K562 (cell line): ENCODE data around the gene C5orf47. TPM values are rescaled to one million over a fixed set of nuclear protein-coding genes. Genes with fewer than 3 reads are reported as not detected.

Experiments
- ATAC-seq: fragments of 200-7000 bp; cut with Tn5 transposase; 3 replicates; pipeline ENCODE4 v1.9.1; 2020; ENCODE audit warnings: moderate library complexity
- BruUV-seq: library from RNA; stranded (reverse); fragments of 400-500 nt; replicated peaks from 2 replicates; lab custom pipeline; 2021; lab: Mats Ljungman, UMichigan
- CTCF ChIA-PET: fragments of 300-600 bp; formaldehyde crosslinking; extraction: SDS; loops from one replicate; lab custom pipeline; 2021; ENCODE audit warnings: low intra/inter-chr PET ratio; lab: Yijun Ruan, JAX
- POLR2A ChIA-PET: fragments of 300-600, 350-650 bp; sonication (Branson Sonifier 250); formaldehyde crosslinking; extraction: SDS; loops from one replicate; lab custom pipeline; 2021; ENCODE audit warnings: antibody characterized with exemption, inconsistent platforms; lab: Yijun Ruan, JAX
- DNase-seq, 4 experiments: peaks; one replicate each; pipeline versions ENCODE4 v3.0.0 to v3.0.0-alpha.2; 2011 to 2018; ENCODE audit warnings: low spot score in 3 of 4, mixed read lengths in 3 of 4; ENCODE audit errors: extremely low read depth in 1 of 4
- FAIRE-seq: peaks from 2 replicates; lab custom pipeline; 2011; peaks lifted over from hg19 to GRCh38; lab: Jason Lieb, UNC
- H2AFZ ChIP-seq: 2 replicates; pipeline ENCODE4 v1.6.0; 2011; ENCODE audit warnings: low read depth, low read length, control low read depth, inconsistent platforms
- H3K27ac ChIP-seq: fragments of 200-600 bp; 3 replicates; pipeline ENCODE4 v1.8.0; 2011; ENCODE audit warnings: low read depth, mild to moderate bottlenecking, control low read depth, inconsistent platforms, low read length, moderate library complexity, mixed read lengths; ENCODE audit errors: extremely low read depth
- H3K27me3 ChIP-seq, 2 experiments: fragments of 300-600 bp in 1 of 2; 2 replicates in 1 of 2; 3 replicates in 1 of 2; pipeline versions ENCODE4 v1.6.0 to v1.8.0; 2011; ENCODE audit warnings: inconsistent platforms in 2 of 2, low read length in 2 of 2, mild to moderate bottlenecking in 1 of 2, mixed read lengths in 1 of 2, moderate library complexity in 1 of 2; ENCODE audit not compliant: control insufficient read depth in 2 of 2, insufficient read depth in 2 of 2
- H3K36me3 ChIP-seq: fragments of 300-600 bp; 3 replicates; pipeline ENCODE4 v1.8.0; 2011; ENCODE audit warnings: mild to moderate bottlenecking, low read length, inconsistent platforms; ENCODE audit not compliant: control insufficient read depth, insufficient read depth
- H3K4me1 ChIP-seq, 2 experiments: fragments of 200-600 bp in 1 of 2; replicated peaks in 1 of 2; 2 replicates in 1 of 2; 3 replicates in 1 of 2; pipeline versions ENCODE4 v1.5.1 to v1.8.0; 2011; ENCODE audit warnings: inconsistent platforms in 2 of 2, low read length in 2 of 2, mild to moderate bottlenecking in 1 of 2, mixed read lengths in 1 of 2, moderate library complexity in 1 of 2; ENCODE audit not compliant: control insufficient read depth in 2 of 2, insufficient read depth in 2 of 2
- H3K4me2 ChIP-seq: 2 replicates; pipeline ENCODE4 v1.6.1; 2011; ENCODE audit warnings: low read length, control low read depth, inconsistent platforms, mixed read lengths; ENCODE audit not compliant: insufficient read depth
- H3K4me3 ChIP-seq: fragments of 200-600 bp; sonication (generic), shearing (Covaris generic); 2 replicates; pipeline ENCODE4 v1.5.1; 2016; ENCODE audit warnings: control low read depth, inconsistent platforms
- H3K79me2 ChIP-seq: fragments of 200-600 bp; 3 replicates; pipeline ENCODE4 v1.8.0; 2011; ENCODE audit warnings: low read length, inconsistent platforms; ENCODE audit not compliant: control insufficient read depth, insufficient read depth
- H3K9ac ChIP-seq, 2 experiments: 2 replicates each; pipeline versions ENCODE4 v1.6.0 to v1.6.1; 2011; ENCODE audit warnings: low read depth in 2 of 2, low read length in 2 of 2, control low read depth in 1 of 2, inconsistent platforms in 1 of 2, mild to moderate bottlenecking in 1 of 2, mixed read lengths in 1 of 2; ENCODE audit not compliant: insufficient read depth in 1 of 2
- H3K9me1 ChIP-seq: one replicate; pipeline ENCODE4 v1.6.0; 2011; ENCODE audit warnings: inconsistent platforms, mild to moderate bottlenecking, low read length, moderate library complexity; ENCODE audit not compliant: control insufficient read depth, insufficient read depth
- H3K9me3 ChIP-seq: replicated peaks from 2 replicates; pipeline ENCODE4 v1.5.1; 2011; ENCODE audit warnings: low read depth, low read length, inconsistent platforms; ENCODE audit not compliant: control insufficient read depth, insufficient read depth
- H4K20me1 ChIP-seq: replicated peaks from 2 replicates; pipeline ENCODE4 v1.6.1; 2011; ENCODE audit warnings: low read length, inconsistent platforms, mixed read lengths; ENCODE audit not compliant: control insufficient read depth, insufficient read depth
- CAMTA2 ChIP-seq: fragments of 250-450 bp; sonication (Bioruptor Pico); conservative IDR thresholded peaks from 2 replicates; pipeline ENCODE4 v1.5.1; 2022
- CBX2 ChIP-seq: fragments of 200-600 bp; sonication (generic); IDR thresholded peaks from one replicate; pipeline ENCODE4 v1.6.1; 2012; ENCODE audit warnings: mild to moderate bottlenecking, low read length, inconsistent platforms; ENCODE audit not compliant: insufficient read depth, poor library complexity, severe bottlenecking
- CREBBP ChIP-seq: IDR thresholded peaks from one replicate; pipeline ENCODE4 v1.6.1; 2012; ENCODE audit warnings: low read depth, mild to moderate bottlenecking, control low read depth, inconsistent platforms, low read length
- ESRRA ChIP-seq: fragments of 450-650 bp; IDR thresholded peaks from 2 replicates; pipeline ENCODE4 v1.6.1; 2014; ENCODE audit warnings: low read depth, mild to moderate bottlenecking, moderate library complexity, borderline replicate concordance
- MAZ ChIP-seq, 2 experiments: fragments of 450-650 bp in 1 of 2; sonication (generic) in 1 of 2; formaldehyde crosslinking; IDR thresholded peaks in 1 of 2; conservative IDR thresholded peaks in 1 of 2; 2 replicates each; pipeline versions ENCODE4 v1.4.0 to v1.5.0; 2020; ENCODE audit warnings: mild to moderate bottlenecking in 1 of 2, missing genetic modification reagents in 1 of 2
- MIER1 ChIP-seq: fragments of 450-650 bp; IDR thresholded peaks from 2 replicates; pipeline ENCODE4 v1.6.1; 2016; ENCODE audit warnings: antibody characterized with exemption, mild to moderate bottlenecking, low read depth
- RB1 ChIP-seq: fragments of 450-650 bp; IDR thresholded peaks from 2 replicates; pipeline ENCODE4 v1.6.1; 2017; ENCODE audit warnings: low read depth, mild to moderate bottlenecking
- SIRT6 ChIP-seq: IDR thresholded peaks from one replicate; pipeline ENCODE4 v1.6.1; 2012; ENCODE audit warnings: low read depth, mild to moderate bottlenecking, control low read depth, inconsistent platforms, low read length, moderate library complexity
- SMARCE1 ChIP-seq: fragments of 450-650 bp; IDR thresholded peaks from 2 replicates; pipeline ENCODE4 v1.7.1; 2016; ENCODE audit warnings: mild to moderate bottlenecking
- STAG1 ChIP-seq: sonication (generic); formaldehyde crosslinking; IDR thresholded peaks from 2 replicates; pipeline ENCODE4 v1.5.0; 2020; ENCODE audit warnings: missing genetic modification reagents, borderline replicate concordance
- THRAP3 ChIP-seq: fragments of 450-650 bp; IDR thresholded peaks from 2 replicates; pipeline ENCODE4 v1.6.1; 2016; ENCODE audit warnings: mild to moderate bottlenecking, inconsistent platforms, borderline replicate concordance
- ZBTB33 ChIP-seq: sonication (generic); formaldehyde crosslinking; IDR thresholded peaks from 2 replicates; pipeline ENCODE4 v1.8.1; 2023; ENCODE audit warnings: mild to moderate bottlenecking, missing genetic modification reagents
- ZBTB34 ChIP-seq: fragments of 250-450 bp; sonication (Bioruptor Pico); IDR thresholded peaks from 2 replicates; pipeline ENCODE4 v1.8.0; 2021; ENCODE audit warnings: mild to moderate bottlenecking, moderate library complexity
- WGBS: fragments of 100-300 bp; shearing (Covaris generic); methylation state at CpG from one replicate; pipeline ENCODE4 v1.1.6; 2016; ENCODE audit warnings: low coverage, mixed read lengths; ENCODE audit not compliant: insufficient coverage; ENCODE audit errors: missing lambda C conversion rate; 5-methylcytosine and 5-hydroxymethylcytosine counted together
- in situ Hi-C: fragments of 300-500 bp; cut with MboI; formaldehyde crosslinking; loops from 4 replicates; pipeline ENCODE4 v1.15.0; 2018; ENCODE audit warnings: inconsistent platforms, mixed read lengths
- intact Hi-C: fragments of 100-400 bp; cut with micrococcal nuclease; formaldehyde crosslinking; loops from 2 replicates; pipeline ENCODE4 v1.14.2; 2022
- polyA plus RNA-seq, 8 experiments: library from polyadenylated mRNA; depleted of rRNA in 4 of 8; stranded (reverse) in 5 of 8; unstranded in 3 of 8; fragments of >200 nt; fragmentation: Nextera tagmentation in 2 of 8; fragmentation: Illumina TruSeq in 1 of 8; extraction: Ambion mirVana in 2 of 8; extraction: Trizol in 1 of 8; gene quantifications; 2 replicates each; pipeline versions ENCODE4 v1.2.1 to v1.2.3, GENCODE V29; 2011 to 2014; ENCODE audit warnings: inconsistent platforms in 1 of 8, missing spikeins in 1 of 8
- total RNA-seq, 7 experiments: library from RNA; depleted of rRNA in 6 of 7; stranded (reverse); fragments of >200 nt in 6 of 7; fragmentation: Illumina TruSeq in 2 of 7; extraction: Trizol in 2 of 7; gene quantifications; 2 replicates each; pipeline versions ENCODE4 v1.2.1 to v1.2.3, GENCODE V29; 2011 to 2021; ENCODE audit warnings: low replicate concordance in 1 of 7
- TF ChIP-seq, protein P1 (sequence below): fragments of 250-450 bp; sonication (Bioruptor Pico); IDR thresholded peaks from 2 replicates; pipeline ENCODE4 v1.8.0; 2022; ENCODE audit warnings: moderate library complexity, mild to moderate bottlenecking, inconsistent platforms
- TF ChIP-seq, protein P2 (sequence below): fragments of 200-400 bp; formaldehyde crosslinking; IDR thresholded peaks from 2 replicates; pipeline ENCODE4 v1.6.1; 2017; ENCODE audit warnings: mild to moderate bottlenecking, low read depth, low read length, moderate library complexity

The C5orf47 gene
- total and polyA plus RNA-seq, 9 of the 15 experiments (the other 6 are each of a cell fraction or from before 2014, with no cell fraction given) = 0.08 TPM; not detected in 8

DNA sequence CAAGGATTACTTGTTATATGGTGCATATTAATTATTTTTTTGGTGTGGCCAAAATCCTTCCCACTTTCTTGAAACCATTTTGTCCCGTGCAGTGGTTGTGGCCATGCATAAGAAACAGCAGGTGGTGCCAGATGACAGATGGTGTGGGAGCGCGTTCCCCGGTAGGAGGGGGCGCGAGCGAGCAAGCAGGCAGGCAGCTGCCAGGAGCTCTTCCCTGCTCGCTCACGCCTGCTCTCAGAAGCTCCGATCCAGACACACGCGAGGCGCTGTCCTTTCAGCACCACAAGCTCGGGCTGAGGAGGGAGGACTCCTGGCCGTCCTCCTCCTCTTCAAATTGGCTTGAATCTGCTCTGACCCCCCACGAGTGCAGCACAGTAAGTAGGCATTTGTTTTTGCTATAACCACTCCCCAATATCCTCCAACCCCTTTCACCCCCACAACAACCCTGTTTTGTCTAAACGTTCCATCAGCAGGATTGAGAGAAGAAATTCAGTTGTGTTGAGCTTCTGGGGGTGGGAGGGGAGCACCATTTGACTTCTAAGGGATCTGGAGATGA is 56.6 kb downstream of the C5orf47 start, which contains the start of gene NSG2:
Gene NSG2 (plus strand): TSS at position 237 of the 556 bp plus-strand sequence. CDS start 1,050 bp downstream, outside the sequence.
- H3K27me3 ChIP-seq = no peaks in the 10 kb centered on the region
- POLR2A ChIA-PET = interaction anchor here (0.6 to 0.8 kb wide), 3 partner anchors 22 to 473 kb away, joined by 3 read pairs; no protein-coding TSS in a partner anchor
- no peaks in the 10 kb centered on the region for H3K9me1 ChIP-seq
- intact Hi-C loops = loop anchor here (1.0 kb wide), 1 partner anchor 267 kb away; no protein-coding TSS in a partner anchor
- H3K36me3 ChIP-seq = no peaks in the 10 kb centered on the region
- CTCF ChIA-PET = interaction anchor here (1.1 to 1.8 kb wide), 2 partner anchors 266 to 272 kb away, joined by 3 to 16 read pairs; no protein-coding TSS in a partner anchor
- no peak within 1 kb of the TSS for H3K9ac ChIP-seq
- DNase-seq (peak; percentile 68 to 85 (median 77)), ATAC-seq (peak; percentile 100), FAIRE-seq (peak; percentile 78)
- no peak within 1 kb of the TSS for H3K27ac ChIP-seq
- H3K4me2 ChIP-seq = no peak within 1 kb of the TSS
- H3K4me3 ChIP-seq = no peak within 1 kb of the TSS
- BruUV-seq = no TSS peak
- H3K4me1 ChIP-seq = no peaks in the 10 kb centered on the region
- no peaks in the 10 kb centered on the region for H3K9me3 ChIP-seq
- no peak within 1 kb of the TSS for H2AFZ ChIP-seq
- H4K20me1 ChIP-seq = no peaks in the 10 kb centered on the region; the same call in 1 of the 2 replicates
- in situ Hi-C loops = loop anchor here (10.0 kb wide), 1 partner anchor 269 kb away; no protein-coding TSS in a partner anchor
- 1% methylated on average over 17 of the region's 17 CpGs for WGBS
- H3K79me2 ChIP-seq = no peaks in the 10 kb centered on the region
- TF ChIP-seq, protein P1, sequence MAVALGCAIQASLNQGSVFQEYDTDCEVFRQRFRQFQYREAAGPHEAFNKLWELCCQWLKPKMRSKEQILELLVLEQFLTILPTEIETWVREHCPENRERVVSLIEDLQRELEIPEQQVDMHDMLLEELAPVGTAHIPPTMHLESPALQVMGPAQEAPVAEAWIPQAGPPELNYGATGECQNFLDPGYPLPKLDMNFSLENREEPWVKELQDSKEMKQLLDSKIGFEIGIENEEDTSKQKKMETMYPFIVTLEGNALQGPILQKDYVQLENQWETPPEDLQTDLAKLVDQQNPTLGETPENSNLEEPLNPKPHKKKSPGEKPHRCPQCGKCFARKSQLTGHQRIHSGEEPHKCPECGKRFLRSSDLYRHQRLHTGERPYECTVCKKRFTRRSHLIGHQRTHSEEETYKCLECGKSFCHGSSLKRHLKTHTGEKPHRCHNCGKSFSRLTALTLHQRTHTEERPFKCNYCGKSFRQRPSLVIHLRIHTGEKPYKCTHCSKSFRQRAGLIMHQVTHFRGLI (CRISPR knock-in tag) = no peak
- TF ChIP-seq SMARCE1 = no peak
- peak; percentile 84 to 99 for TF ChIP-seq MAZ (CRISPR knock-in tag; conservative IDR thresholded peaks at IDR 0.05 in 1 of 2, IDR thresholded peaks at IDR 0.05 in 1 of 2)
- TF ChIP-seq ZBTB33 (CRISPR knock-in tag) = no peak
- peak; percentile 92 for TF ChIP-seq MIER1
- 0 out of 2 replicates have a peak, but pooled peaks have one; percentile 29 for TF ChIP-seq STAG1 (CRISPR knock-in tag)
- no peak for TF ChIP-seq THRAP3
- TF ChIP-seq ESRRA = no peak
- TF ChIP-seq CBX2 = no peak
- peak; percentile 69 for TF ChIP-seq RB1
- no peak for TF ChIP-seq CAMTA2 (CRISPR knock-in tag)
- TF ChIP-seq, protein P2, sequence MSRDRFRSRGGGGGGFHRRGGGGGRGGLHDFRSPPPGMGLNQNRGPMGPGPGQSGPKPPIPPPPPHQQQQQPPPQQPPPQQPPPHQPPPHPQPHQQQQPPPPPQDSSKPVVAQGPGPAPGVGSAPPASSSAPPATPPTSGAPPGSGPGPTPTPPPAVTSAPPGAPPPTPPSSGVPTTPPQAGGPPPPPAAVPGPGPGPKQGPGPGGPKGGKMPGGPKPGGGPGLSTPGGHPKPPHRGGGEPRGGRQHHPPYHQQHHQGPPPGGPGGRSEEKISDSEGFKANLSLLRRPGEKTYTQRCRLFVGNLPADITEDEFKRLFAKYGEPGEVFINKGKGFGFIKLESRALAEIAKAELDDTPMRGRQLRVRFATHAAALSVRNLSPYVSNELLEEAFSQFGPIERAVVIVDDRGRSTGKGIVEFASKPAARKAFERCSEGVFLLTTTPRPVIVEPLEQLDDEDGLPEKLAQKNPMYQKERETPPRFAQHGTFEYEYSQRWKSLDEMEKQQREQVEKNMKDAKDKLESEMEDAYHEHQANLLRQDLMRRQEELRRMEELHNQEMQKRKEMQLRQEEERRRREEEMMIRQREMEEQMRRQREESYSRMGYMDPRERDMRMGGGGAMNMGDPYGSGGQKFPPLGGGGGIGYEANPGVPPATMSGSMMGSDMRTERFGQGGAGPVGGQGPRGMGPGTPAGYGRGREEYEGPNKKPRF = no peak
- no peak for TF ChIP-seq CREBBP
- no peak for TF ChIP-seq ZBTB34 (CRISPR knock-in tag)
- TF ChIP-seq SIRT6 = no peak
